NCI-H2081 treated with DMSO at 0.1 percent for 48 hours (cell line): Measurements from ENCODE around the gene ATP5ME.
A peak's percentile ranks its signal among the peaks of the same experiment; 100 is the strongest.
"Not testable (repeated sequence)": the region's sequence is repeated elsewhere in the genome, so short reads cannot be mapped to it uniquely, and the experiment has no call there.

Experiments
- DNase-seq: peaks from one replicate; lab custom pipeline; 2025; lab: John Stamatoyannopoulos, UW

Gene ATP5ME, protein sequence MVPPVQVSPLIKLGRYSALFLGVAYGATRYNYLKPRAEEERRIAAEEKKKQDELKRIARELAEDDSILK

DNA sequence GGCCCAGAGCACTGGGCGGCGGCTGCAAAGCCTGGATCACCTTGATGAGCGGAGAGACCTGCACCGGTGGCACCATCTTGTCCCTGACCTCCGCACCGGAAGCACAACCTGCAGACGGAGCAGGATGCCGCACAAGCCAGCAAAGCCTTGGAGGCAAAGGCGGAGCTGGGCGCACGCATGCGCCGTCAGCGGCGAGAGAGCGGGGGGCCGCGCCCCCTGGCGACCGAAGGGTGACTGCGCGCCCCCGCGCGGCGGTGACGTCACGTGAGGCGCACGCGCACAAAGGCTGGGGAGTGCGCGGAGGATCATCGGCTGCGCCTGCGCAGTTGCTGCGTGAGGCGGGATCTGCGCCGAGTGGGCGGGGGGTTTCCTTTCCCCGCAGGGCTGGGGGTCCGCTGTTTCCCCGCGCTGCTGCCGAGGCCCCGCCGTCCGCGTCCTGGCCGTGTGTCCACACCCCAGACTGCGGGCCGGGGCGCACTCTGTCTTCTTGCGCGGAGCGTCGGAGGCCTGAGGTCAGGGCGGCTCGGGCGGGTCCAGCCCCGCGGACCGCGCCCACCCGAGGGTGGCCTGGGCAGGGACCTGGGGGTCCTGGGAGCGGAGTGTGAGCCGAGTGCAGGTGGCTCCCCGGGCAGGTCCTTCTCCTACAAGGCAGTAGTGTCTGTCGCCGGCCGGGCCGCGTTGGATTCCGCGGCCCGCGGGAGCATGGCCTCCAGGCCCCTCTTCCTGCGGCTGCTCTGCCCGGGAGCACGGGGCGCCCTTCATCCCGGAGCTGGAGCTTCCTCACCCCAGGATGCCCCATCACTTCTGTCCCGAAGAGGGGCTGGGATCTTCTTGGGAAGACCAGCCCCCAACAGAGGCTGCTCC is at the start of gene ATP5ME, which contains the start of gene MYL5:
Gene ATP5ME, minus strand, starts transcription at position 105 of the 864 bp plus-strand sequence. Its CDS starts 29 bp downstream, at position 76.
Gene MYL5, plus strand, starts transcription at position 371 of the 864 bp plus-strand sequence. CDS start 3,485 bp downstream, outside the sequence.
- DNase-seq = peak; percentile 82

DNA sequence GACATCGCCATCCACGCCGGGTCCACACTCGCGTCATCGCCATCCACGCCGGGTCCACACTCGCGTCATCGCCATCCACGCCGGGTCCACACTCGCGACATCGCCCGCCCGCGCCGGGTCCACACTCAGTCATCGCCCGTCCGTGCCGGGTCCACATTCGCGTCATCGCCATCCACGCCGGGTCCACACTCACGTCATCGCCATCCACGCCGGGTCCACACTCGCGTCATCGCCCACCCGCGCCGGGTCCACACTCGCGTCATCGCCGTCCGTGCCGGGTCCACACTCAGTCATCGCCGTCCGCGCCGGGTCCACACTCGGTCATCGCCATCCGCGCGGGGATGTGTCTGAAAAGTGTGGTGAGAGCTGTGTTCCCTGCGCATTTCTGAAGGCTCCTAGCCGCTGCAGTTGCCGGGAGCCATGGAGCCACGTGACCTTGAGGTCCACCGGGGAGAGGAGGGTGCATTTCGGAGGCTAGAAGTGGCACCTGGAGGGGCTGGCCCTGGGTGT is 48.8 kb upstream of the ATP5ME start:
- DNase-seq = no peak

DNA sequence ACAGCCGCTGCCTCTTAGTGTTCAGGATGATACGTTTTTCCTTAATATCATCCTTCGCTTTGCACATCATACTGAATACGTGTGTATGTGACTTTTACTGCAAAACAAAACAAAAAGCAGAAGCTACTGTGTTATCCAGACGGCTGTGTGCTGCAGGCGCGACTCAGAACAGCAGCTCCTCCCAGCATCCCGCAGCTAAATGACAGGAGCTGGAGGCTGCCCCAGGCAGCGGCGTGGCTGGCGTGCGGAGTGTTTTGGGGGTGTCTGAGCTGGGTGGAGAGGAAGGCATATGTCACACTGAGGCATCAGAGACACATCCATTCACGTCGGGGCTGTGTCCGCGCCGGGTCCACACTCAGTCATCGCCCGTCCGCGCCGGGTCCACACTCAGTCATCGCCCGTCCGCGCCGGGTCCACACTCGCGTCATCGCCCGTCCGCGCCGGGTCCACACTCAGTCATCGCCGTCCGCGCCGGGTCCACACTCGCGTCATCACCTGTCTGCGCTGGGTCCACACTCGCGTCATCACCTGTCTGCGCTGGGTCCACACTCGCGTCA is 48.2 kb upstream of the ATP5ME start:
- no peak for DNase-seq

DNA sequence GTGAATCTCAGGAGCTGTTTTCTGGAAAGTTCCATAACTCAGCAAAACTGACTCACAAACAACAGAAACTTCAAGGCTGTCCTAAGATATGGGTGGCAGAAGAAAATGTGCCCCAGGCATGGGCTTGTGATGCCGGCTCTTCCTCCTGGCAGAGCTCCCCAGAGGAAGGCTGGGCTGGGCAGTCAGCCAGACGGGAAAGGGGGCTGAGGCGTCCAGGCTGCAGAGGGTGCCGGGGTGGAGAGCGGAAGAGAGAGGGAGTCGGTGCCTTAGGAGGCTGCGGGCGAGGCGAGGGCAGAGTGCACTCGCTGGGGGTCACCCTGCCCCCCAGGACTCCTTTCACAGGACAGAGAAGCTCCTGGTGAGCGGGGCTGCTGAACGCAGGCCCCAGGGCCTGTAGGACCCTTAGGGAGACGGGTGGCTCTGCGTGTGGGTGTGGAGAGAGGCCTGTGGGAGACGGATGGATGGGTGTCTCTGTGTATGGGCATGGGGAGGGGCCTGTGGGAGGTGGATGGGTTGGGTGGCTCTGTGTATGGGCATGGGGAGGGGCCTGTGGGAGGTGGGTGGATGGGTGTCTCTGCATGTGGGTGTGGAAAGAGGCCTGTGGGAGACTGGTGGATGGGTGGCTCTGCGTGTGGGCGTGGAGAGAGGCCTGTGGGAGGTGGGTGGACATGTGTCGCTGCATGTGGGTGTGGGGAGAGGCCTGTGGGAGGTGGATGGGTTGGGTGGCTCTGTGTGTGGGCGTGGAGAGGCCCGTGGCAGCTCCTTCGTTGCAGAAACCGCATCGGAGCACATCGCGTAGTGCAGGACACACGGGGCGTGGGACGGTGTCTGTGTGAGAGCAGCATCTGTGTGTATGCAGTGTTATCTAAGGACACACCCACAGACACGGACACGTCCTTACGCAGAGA is 47.4 kb upstream of the ATP5ME start:
- DNase-seq = no peak

DNA sequence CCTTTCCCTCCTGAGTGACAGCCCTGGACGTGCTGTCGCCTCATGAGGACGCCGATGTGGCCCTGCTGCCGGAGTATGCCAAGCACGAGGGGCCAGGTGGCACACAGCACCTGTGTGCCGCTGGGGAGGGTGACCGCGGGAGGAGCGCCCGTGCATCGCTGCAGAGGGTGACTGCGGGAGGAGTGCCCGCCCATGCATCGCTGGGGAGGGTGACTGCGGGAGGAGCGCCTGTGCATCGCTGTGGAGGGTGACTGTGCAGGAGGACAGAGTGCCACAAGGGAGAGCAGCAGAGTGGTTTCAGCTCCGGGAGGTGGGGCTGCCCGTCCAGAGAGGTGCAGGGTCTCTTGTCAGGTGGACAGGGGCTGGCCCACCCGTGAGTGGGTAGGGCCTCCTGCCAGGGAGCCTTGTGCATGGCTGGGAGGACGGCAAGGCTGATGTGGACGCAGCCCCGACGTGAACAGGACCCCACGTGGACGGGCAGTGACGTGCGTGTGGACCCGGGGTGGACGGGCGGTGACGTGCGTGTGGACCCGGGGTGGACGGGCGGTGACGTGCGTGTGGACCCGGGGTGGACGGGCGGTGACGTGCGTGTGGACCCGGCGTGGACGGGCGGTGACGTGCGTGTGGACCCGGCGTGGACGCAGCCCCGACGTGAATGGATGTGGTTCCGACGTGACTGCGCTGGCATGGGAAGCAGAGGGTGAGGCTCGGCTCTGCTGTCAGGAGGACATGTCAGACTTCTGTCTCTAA is 46.2 kb upstream of the ATP5ME start:
- no peak for DNase-seq

DNA sequence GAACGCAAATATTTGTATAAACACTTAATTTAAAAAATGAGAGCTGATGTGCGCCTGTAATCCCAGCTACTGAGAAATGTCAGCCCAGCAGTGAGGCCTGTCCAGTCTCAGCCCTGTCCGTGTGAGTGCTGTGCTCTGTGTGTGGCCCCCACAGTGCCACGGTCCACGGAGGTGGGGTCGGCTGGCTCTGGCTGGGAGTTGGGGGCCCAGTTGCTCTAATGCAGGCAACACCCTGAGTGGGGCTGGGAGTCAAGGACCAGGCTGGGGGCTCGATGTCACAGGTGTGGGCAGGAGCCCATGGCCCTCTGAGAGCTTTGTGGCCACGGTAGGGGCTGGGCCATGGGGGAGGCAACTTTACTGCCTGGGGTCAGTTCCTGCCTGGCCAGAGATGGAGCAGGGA is 44.4 kb upstream of the ATP5ME start:
- no peak for DNase-seq

DNA sequence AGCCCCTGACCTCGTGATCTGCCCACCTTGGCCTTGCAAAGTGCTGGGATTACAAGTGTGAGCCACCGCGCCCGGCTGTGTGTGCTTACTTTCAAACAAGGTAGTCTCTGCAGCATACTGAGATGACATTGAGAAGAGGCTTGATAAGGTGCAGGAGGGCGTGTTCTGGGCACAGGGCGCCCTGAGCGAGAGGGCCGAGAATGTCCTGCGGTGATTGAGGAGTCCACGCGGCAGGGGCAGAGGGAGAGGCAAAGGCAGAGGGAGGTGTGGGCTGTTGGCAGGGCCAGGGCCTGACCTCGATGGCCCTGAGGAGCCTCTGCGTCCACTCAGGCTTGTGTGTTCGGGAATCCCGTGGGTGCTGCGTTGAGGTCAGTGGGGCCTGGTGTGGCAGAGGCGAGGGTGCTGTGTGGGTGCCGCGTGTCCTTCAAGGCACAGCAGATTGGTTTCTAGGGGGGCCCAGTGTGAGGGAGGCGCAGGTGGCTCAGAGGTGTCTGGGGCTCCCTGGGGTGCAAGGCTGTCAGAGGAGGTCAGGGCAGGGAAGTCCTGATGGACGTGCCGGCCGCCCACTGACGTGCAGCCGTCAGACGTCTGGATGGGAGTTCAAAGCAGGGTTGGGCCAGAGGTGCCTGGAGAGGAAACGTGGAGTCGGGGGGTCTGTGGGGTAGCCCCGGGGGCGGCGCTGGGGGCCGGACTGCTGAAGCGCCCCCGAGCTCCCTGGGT is 43.7 kb upstream of the ATP5ME start:
- no peak for DNase-seq

DNA sequence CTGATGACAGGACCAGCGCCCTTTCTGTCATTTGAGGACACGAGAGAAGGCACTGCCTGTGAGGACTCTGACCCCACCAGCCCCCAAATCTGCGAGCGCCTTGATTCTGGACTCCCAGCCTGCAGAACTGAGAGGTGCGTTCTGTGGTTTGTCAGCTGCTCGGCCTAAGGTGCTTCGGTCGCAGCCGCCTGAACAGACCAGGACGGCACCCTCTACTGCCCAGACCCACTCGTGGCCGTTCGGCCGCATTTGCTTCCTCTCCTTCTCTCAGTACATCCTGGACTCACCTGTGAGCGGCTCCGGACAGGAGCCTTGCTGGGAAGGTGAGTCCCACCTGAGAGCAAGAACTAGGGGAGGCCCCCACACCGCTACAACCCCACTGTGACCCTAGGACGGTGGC is 40.0 kb upstream of the ATP5ME start:
- DNase-seq = no peak

DNA sequence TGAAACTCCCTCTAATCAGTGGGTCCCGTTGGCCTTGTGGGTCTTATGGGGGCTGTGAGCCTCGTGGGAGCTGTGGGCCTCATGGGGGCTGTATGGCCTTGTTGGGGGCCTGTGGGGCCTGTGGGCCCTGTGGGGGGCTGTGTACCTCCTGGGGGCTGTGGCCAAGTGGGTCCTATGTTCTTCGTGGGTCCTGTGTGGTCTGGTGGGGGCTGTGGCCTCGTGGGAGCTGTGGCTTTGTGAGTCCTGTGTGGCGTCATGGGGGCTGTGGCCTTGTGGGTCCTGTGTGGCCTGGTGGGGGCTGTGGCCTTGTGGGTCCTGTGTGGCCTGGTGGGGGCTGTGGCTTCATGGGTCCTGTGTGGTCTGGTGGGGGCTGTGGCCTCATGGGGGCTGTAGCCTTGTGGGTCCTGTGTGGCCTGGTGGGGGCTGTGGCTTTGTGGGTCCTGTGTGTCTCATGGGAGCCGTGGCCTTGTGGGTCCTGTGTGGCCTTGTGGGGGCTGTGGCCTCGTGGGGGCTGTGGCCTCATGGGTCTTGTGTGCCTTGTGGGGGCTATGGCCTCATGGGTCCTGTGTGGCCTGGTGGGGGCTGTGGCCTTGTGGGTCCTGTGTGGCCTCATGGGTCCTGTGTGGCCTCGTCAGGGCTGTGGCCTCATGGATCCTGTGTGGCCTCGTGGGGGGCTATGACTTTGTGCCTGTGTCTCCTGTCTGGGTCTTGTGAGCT is 39.0 kb upstream of the ATP5ME start:
- DNase-seq = no peak

DNA sequence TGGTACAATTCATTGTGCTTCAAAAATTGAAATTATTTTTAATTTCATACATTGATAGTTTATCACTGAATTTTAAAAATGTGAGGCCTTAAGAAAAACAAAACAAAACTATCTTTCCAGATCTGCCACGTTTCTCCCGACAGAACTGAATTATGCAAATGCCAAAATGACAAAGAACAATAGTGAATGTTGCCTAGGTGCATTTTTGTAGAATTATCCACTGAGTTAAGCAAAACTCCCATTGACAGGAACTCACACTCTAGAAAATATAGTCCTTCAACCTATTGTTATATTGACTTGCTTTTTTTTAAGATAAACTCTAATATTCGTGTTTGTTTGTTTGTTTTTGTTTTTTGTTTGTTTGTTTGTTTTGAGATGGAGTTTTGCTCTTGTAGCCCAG is 38.0 kb upstream of the ATP5ME start:
- no peak for DNase-seq

DNA sequence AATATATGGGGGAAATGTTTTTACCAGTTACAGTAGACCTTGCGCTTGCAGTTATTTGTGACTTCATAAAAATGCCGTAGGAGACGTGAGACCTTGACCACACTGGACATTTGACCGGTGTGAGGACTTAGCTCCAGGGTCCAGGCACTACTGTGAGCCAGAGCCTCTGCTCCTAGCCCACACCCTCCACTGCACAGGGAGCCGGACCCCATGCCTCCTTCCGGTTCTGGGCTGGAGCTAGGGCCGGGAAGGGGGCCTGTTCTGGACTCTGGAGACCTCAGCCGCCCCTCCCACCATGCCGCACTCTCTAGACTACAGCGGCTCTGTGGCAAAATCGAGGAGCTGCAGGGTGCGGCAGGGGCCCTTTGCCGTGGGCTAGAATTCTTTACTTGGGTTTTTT is 36.8 kb upstream of the ATP5ME start:
- no peak for DNase-seq

DNA sequence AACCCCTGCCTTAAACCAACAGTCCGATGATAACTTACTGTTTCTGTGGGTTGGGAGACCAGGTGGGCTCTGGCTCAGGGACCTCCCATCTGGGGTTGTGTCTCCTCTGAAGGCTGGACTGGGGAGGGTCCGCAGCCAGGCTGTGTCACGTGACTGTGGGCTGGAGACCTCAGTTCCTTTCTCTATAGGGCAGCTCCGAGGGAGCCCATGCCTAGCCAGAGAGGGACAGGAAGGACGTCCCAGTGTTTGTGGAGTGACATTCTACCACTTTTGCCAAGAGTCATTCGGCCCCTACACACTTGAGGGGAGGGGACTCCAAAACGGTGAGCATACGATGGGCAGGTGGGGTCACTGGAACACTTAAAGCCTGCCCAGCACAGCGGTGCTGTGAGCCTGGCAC is 36.0 kb upstream of the ATP5ME start:
- no peak for DNase-seq

DNA sequence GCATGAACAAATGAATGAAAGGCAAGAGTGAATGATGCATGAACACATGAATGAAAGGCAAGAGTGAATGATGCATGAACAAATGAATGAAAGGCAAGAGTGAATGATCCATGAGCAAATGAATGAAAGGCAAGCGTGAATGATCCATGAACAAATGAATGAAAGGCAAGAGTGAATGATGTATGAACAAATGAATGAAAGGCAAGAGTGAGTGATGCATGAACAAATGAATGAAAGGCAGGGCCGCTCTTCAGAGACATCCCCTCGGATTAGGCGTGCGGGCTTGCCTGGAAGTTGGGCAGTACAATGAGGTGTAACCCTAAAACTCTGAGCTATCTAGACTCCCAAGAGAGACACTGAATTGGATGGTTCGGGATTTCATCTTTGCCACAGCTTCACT is 35.3 kb upstream of the ATP5ME start:
- no peak for DNase-seq

DNA sequence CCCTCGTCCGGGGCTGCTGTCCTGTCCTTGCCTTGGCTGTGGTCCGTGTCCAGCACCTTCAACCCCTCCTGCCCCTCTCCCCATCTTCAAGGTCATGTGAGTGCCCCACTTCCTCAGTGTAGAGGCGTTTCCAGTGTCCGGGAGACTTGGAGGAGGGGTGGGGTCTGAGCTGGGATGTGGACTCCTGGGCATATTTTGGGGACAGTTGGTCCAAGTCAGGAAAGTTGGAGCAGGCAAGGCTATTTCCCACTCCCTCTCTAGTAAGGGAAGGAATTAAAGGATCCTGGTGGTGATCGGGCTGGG is 34.5 kb upstream of the ATP5ME start:
- DNase-seq = no peak

DNA sequence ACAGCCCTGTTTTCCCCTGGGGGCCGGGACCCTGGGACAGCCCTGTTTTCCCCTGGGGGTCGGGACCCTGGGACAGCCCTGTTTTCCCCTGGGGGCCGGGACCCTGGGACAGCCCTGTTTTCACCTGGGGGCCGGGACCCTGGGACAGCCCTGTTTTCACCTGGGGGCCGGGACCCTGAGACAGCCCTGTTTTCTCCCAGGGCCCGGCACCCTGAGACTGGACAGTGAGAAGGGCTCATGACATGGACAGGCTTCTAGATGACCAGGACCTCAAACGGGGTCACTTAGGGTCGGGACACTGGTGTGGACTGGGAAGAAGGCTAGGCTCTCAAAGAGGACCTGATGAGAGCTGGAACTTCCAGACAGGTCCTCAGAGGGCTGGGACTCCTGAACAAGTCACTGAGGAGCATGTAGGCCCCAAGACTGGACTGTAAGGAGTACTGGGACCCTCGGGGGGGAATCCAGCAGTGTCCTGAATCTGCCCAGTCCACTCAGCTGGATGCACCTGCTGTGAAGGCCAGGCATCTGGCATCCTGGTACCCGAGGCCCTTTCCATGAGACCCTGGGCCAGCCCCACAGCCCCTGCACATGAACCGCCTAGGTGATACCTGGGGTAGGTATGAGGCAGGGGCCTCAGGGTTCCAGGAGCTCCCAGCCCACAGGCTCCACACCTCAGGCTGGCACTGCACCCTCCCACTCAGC is 34.0 kb upstream of the ATP5ME start:
- DNase-seq = no peak

DNA sequence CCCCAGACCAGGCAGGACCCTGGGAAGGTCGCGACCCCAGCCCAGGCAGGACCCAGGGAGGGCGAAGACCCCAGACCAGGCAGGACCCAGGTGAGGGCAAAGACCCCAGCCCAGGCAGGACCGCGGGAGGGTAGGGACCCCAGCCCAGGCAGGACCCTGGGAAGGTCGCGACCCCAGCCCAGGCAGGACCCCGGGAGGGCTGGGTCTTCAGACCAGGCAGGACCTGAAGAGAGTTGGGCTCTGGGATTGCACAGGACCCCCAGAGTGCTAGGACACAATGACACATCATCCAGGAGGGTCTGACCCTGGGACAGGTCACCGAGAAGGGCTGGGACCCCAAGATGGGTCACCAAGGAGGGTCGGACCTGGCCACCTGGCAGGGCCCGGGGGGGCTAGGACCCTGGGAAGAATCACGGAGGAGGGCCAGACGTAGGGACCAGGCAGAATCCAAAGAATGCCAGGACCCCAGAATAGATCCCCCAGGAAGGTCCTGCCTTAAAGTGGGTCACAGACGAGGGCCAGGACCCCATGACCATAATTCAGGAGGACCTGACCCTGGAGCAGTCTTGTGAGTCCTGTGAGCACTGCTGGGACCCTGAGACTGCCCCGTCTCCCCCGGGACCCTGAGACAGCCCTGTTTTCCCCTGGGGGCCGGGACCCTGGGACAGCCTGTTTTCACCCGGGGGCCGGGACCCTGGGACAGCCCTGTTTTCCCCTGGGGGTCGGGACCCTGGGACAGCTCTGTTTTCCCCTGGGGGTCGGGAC is 32.9 kb upstream of the ATP5ME start:
- DNase-seq = no peak

DNA sequence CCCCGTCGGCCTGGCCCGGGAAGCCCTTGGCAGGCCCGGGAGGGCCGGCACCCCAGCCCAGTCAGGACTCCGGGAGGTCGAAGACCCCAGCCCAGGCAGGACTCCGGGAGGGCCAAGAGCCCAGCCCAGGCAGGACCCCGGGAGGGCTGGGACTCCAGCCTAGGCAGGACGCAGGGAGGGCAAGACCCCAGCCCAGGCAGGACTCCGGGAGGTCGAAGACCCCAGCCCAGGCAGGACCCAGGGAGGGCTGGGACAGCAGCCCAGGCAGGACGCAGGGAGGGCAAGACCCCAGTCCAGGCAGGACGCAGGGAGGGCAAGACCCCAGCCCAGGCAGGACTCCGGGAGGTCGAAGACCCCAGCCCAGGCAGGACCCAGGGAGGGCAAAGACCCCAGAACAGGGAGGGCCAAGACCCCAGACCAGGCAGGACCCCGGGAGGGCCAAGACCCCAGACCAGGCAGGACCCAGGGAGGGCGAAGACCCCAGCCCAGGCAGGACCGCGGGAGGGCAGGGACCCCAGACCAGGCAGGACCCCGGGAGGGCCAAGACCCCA is 32.1 kb upstream of the ATP5ME start:
- DNase-seq = not testable (repeated sequence)

DNA sequence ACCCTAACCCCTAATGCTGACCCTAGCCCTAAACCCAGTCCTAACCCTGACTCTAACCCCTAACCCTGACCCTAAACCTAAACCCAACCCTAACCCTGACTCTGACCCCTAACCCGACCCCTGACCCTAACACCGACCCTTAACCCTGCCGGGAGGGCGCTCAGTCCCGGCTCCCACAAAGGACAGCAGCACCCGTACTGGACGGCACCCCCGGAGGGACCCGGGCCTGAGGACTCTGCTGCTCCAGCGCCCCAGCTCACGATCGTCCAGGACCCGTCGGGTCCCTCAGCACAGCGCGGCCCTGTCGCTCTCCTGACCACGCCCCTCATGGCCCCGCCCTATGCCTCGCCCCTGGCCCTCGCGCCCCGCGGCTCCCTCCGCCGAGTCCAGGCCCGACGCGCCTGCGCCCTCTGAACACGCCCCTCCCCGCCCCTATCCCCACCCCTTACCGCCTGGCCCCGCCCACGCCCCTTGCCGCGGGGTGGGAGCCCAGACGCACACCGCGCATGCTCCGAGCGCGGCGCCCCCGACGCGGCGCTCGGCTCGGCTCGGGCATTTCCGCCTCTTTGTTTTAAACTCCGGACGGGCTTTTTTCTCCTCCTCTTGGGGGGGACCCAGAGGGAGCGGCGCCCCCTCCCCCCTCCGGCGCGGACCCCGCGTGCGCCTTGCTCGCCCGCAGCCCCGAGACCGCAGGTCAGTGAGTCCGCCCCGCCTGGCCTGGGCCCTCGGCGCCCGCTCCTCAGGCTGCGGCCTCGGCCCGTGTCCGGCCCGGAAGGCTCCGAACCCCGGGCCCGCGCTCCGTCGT is 31.4 kb upstream of the ATP5ME start, which contains the start of gene PCGF3:
Gene PCGF3, plus strand, starts transcription at position 555 of the 805 bp plus-strand sequence. CDS start 27,849 bp downstream, outside the sequence.
- peak; percentile 62 for DNase-seq
